HEK293 (cell line): ENCODE results near the gene EVI5L.
A peak's percentile ranks its signal among the peaks of the same experiment; 100 is the strongest.

Source experiments
- CTCF ChIA-PET: fragments of 350-600 bp; formaldehyde crosslinking; extraction: SDS; loops from one replicate; lab custom pipeline; 2021; ENCODE audit warnings: antibody characterized with exemption; lab: Yijun Ruan, JAX
- POLR2A ChIA-PET: fragments of 300-600 bp; formaldehyde crosslinking; extraction: SDS; loops from one replicate; lab custom pipeline; 2020; ENCODE audit warnings: antibody characterized with exemption, inconsistent platforms; lab: Yijun Ruan, JAX
- H3K27ac ChIP-seq: fragments of 200-500 bp; sonication (Bioruptor generic); 2 replicates; pipeline ENCODE4 v1.5.1; 2014; ENCODE audit warnings: low read depth, low read length, control low read depth, inconsistent platforms; ENCODE audit errors: extremely low read depth
- H3K36me3 ChIP-seq, 2 experiments: fragments of 200-500 bp in 1 of 2; sonication (Bioruptor generic) in 1 of 2; 1 replicate in 1 of 2; 2 replicates in 1 of 2; pipeline ENCODE4 v1.5.1; 2014 to 2017; ENCODE audit warnings: inconsistent platforms in 2 of 2, low read length in 2 of 2; ENCODE audit not compliant: control insufficient read depth in 2 of 2, insufficient read depth in 1 of 2
- H3K4me1 ChIP-seq: fragments of 200-500 bp; sonication (Bioruptor generic); 2 replicates; pipeline ENCODE4 v1.5.1; 2014; ENCODE audit warnings: mild to moderate bottlenecking, low read length, inconsistent platforms; ENCODE audit not compliant: control insufficient read depth, insufficient read depth
- H3K4me3 ChIP-seq: 2 replicates; pipeline ENCODE4 v1.5.1; 2011; ENCODE audit warnings: low read depth, mild to moderate bottlenecking, control low read depth, low read length, moderate library complexity
- H3K9me3 ChIP-seq: fragments of 200-500 bp; sonication (Bioruptor generic); 2 replicates; pipeline ENCODE4 v1.5.1; 2014; ENCODE audit warnings: low read depth, low read length, inconsistent platforms; ENCODE audit not compliant: control insufficient read depth, insufficient read depth
- EGR2 ChIP-seq: fragments of 450-650 bp; formaldehyde crosslinking; IDR thresholded peaks from 2 replicates; pipeline ENCODE4 v1.5.1; 2016; ENCODE audit warnings: low read depth, missing biosample characterization, missing genetic modification characterization
- HOXA7 ChIP-seq: sonication (generic); formaldehyde crosslinking; IDR thresholded peaks from 2 replicates; pipeline ENCODE4 v1.8.1; 2022; ENCODE audit warnings: missing genetic modification reagents, borderline replicate concordance
- SALL2 ChIP-seq: fragments of 450-650 bp; formaldehyde crosslinking; IDR thresholded peaks from 2 replicates; pipeline ENCODE4 v1.5.0; 2017; ENCODE audit warnings: missing biosample characterization, mild to moderate bottlenecking, missing genetic modification characterization, borderline replicate concordance
- SCRT1 ChIP-seq: fragments of 450-650 bp; formaldehyde crosslinking; IDR thresholded peaks from 2 replicates; pipeline ENCODE4 v1.5.1; 2016; ENCODE audit warnings: missing biosample characterization, missing genetic modification characterization, borderline replicate concordance
- SCRT2 ChIP-seq: fragments of 450-650 bp; formaldehyde crosslinking; IDR thresholded peaks from 2 replicates; pipeline ENCODE4 v1.5.1; 2016; ENCODE audit warnings: missing biosample characterization, missing genetic modification characterization
- SETDB1 ChIP-seq: IDR thresholded peaks from one replicate; pipeline ENCODE4 v1.6.1; 2017; ENCODE audit warnings: mild to moderate bottlenecking, low read length, moderate library complexity, mixed read lengths; ENCODE audit not compliant: insufficient read length
- ZBTB21 ChIP-seq: fragments of 450-650 bp; formaldehyde crosslinking; IDR thresholded peaks from 2 replicates; pipeline ENCODE4 v1.5.1; 2017; ENCODE audit warnings: missing biosample characterization, missing genetic modification characterization
- ZFHX2 ChIP-seq: fragments of 450-650 bp; formaldehyde crosslinking; conservative IDR thresholded peaks from 2 replicates; pipeline ENCODE4 v1.5.1; 2016; ENCODE audit warnings: missing biosample characterization, missing genetic modification characterization
- ZIC2 ChIP-seq: fragments of 450-650 bp; formaldehyde crosslinking; IDR thresholded peaks from 2 replicates; pipeline ENCODE4 v1.5.1; 2016; ENCODE audit warnings: missing biosample characterization, missing genetic modification characterization
- ZNF138 ChIP-seq: fragments of 450-650 bp; formaldehyde crosslinking; IDR thresholded peaks from 2 replicates; pipeline ENCODE4 v1.5.1; 2016; ENCODE audit warnings: missing biosample characterization, missing genetic modification characterization, borderline replicate concordance
- ZNF169 ChIP-seq: fragments of 450-650 bp; formaldehyde crosslinking; IDR thresholded peaks from 2 replicates; pipeline ENCODE4 v1.5.1; 2016; ENCODE audit warnings: missing biosample characterization, missing genetic modification characterization
- ZNF18 ChIP-seq: fragments of 450-650 bp; formaldehyde crosslinking; IDR thresholded peaks from 2 replicates; pipeline ENCODE4 v1.5.1; 2016; ENCODE audit warnings: missing biosample characterization, missing genetic modification characterization
- ZNF2 ChIP-seq: fragments of 450-650 bp; formaldehyde crosslinking; IDR thresholded peaks from 2 replicates; pipeline ENCODE4 v1.5.1; 2016; ENCODE audit warnings: missing biosample characterization, missing genetic modification characterization
- ZNF202 ChIP-seq: fragments of 450-650 bp; formaldehyde crosslinking; IDR thresholded peaks from 2 replicates; pipeline ENCODE4 v1.5.1; 2016; ENCODE audit warnings: missing biosample characterization, missing genetic modification characterization, borderline replicate concordance
- ZNF214 ChIP-seq: fragments of 450-650 bp; formaldehyde crosslinking; IDR thresholded peaks from 2 replicates; pipeline ENCODE4 v1.5.1; 2017; ENCODE audit warnings: missing biosample characterization, mild to moderate bottlenecking, missing genetic modification characterization, borderline replicate concordance
- ZNF248 ChIP-seq: fragments of 450-650 bp; formaldehyde crosslinking; IDR thresholded peaks from 2 replicates; pipeline ENCODE4 v1.5.1; 2017; ENCODE audit warnings: missing biosample characterization, missing genetic modification characterization
- ZNF280C ChIP-seq: fragments of 450-650 bp; formaldehyde crosslinking; IDR thresholded peaks from 2 replicates; pipeline ENCODE4 v1.5.1; 2016; ENCODE audit warnings: missing biosample characterization, missing genetic modification characterization
- ZNF302 ChIP-seq: fragments of 450-650 bp; formaldehyde crosslinking; IDR thresholded peaks from 2 replicates; pipeline ENCODE4 v1.5.1; 2016; ENCODE audit warnings: missing biosample characterization, missing genetic modification characterization, low read depth
- ZNF354C ChIP-seq: fragments of 450-650 bp; formaldehyde crosslinking; IDR thresholded peaks from 2 replicates; pipeline ENCODE4 v1.5.1; 2016; ENCODE audit warnings: missing biosample characterization, missing genetic modification characterization, low read depth, borderline replicate concordance
- ZNF433 ChIP-seq: fragments of 450-650 bp; formaldehyde crosslinking; IDR thresholded peaks from 2 replicates; pipeline ENCODE4 v1.5.1; 2016; ENCODE audit warnings: missing biosample characterization, missing genetic modification characterization, low read depth
- ZNF501 ChIP-seq: fragments of 450-650 bp; formaldehyde crosslinking; IDR thresholded peaks from 2 replicates; pipeline ENCODE4 v1.5.1; 2016; ENCODE audit warnings: missing biosample characterization, missing genetic modification characterization
- ZNF529 ChIP-seq: fragments of 450-650 bp; formaldehyde crosslinking; IDR thresholded peaks from 2 replicates; pipeline ENCODE4 v1.5.1; 2017; ENCODE audit warnings: missing genetic modification characterization, missing biosample characterization; ENCODE audit not compliant: insufficient replicate concordance
- ZNF544 ChIP-seq: fragments of 450-650 bp; formaldehyde crosslinking; IDR thresholded peaks from 2 replicates; pipeline ENCODE4 v1.5.0; 2017; ENCODE audit warnings: missing biosample characterization, missing genetic modification characterization
- ZNF571 ChIP-seq: fragments of 450-650 bp; formaldehyde crosslinking; IDR thresholded peaks from 2 replicates; pipeline ENCODE4 v1.5.0; 2017; ENCODE audit warnings: missing biosample characterization, missing genetic modification characterization
- ZNF596 ChIP-seq: fragments of 450-650 bp; IDR thresholded peaks from 2 replicates; pipeline ENCODE4 v1.5.0; 2018; ENCODE audit warnings: missing biosample characterization, mild to moderate bottlenecking, missing genetic modification characterization, moderate library complexity
- ZNF600 ChIP-seq: fragments of 450-650 bp; formaldehyde crosslinking; IDR thresholded peaks from 2 replicates; pipeline ENCODE4 v1.5.1; 2016; ENCODE audit warnings: missing biosample characterization, missing genetic modification characterization
- ZNF843 ChIP-seq: fragments of 450-650 bp; formaldehyde crosslinking; IDR thresholded peaks from 2 replicates; pipeline ENCODE4 v1.5.1; 2016; ENCODE audit warnings: missing biosample characterization, missing genetic modification characterization
- TF ChIP-seq, protein P1 (sequence below): fragments of 450-650 bp; formaldehyde crosslinking; IDR thresholded peaks from 2 replicates; pipeline ENCODE4 v1.5.1; 2016; ENCODE audit warnings: missing biosample characterization, missing genetic modification characterization
- TF ChIP-seq, protein P2 (sequence below): fragments of 450-650 bp; formaldehyde crosslinking; IDR thresholded peaks from 2 replicates; pipeline ENCODE4 v1.5.1; 2016; ENCODE audit warnings: missing biosample characterization, missing genetic modification characterization

EVI5L gene

GRCh38 chr19:7897292-7897691, 67.3 kb downstream of the EVI5L start:
- Histone ChIP-seq H3K4me1 (no peaks in the 10 kb centered on the region), H3K9me3 (no peaks in the 10 kb centered on the region), H3K27ac (no peak overlapping the region), H3K36me3 (peaks cover 3 to 34% of the 10 kb centered on the region in 2 experiments; a peak in 2 of 3 replicates), H3K4me3 (no peak overlapping the region)
- ChIA-PET CTCF (interaction anchor here (0.6 kb wide), 2 partner anchors 45 to 73 kb away, joined by 3 to 4 read pairs; no protein-coding TSS in a partner anchor), POLR2A (interaction anchor here (0.7 to 1.9 kb wide), 3 partner anchors 9 to 23 kb away, joined by 3 to 8 read pairs (median 5); partner anchors contain the start of genes LRRC8E and SNAPC2)
- TF ChIP-seq ZNF501 (tag by site-specific recombination) = no peak
- no peak for TF ChIP-seq ZNF248 (tag by site-specific recombination)
- TF ChIP-seq SALL2 = no peak
- TF ChIP-seq ZBTB21 (tag by site-specific recombination) = no peak
- no peak for TF ChIP-seq SCRT1 (tag by site-specific recombination)
- TF ChIP-seq ZFHX2 (tag by site-specific recombination) = 0 out of 2 replicates have a peak, but pooled peaks have one; percentile 6
- peak; percentile 47; the same call in 1 of the 2 replicates for TF ChIP-seq EGR2 (tag by site-specific recombination)
- TF ChIP-seq, protein P1, sequence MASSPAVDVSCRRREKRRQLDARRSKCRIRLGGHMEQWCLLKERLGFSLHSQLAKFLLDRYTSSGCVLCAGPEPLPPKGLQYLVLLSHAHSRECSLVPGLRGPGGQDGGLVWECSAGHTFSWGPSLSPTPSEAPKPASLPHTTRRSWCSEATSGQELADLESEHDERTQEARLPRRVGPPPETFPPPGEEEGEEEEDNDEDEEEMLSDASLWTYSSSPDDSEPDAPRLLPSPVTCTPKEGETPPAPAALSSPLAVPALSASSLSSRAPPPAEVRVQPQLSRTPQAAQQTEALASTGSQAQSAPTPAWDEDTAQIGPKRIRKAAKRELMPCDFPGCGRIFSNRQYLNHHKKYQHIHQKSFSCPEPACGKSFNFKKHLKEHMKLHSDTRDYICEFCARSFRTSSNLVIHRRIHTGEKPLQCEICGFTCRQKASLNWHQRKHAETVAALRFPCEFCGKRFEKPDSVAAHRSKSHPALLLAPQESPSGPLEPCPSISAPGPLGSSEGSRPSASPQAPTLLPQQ (tag by site-specific recombination) = no peak
- TF ChIP-seq ZNF433 (tag by site-specific recombination) = no peak
- TF ChIP-seq ZNF214 (tag by site-specific recombination) = no peak

DNA sequence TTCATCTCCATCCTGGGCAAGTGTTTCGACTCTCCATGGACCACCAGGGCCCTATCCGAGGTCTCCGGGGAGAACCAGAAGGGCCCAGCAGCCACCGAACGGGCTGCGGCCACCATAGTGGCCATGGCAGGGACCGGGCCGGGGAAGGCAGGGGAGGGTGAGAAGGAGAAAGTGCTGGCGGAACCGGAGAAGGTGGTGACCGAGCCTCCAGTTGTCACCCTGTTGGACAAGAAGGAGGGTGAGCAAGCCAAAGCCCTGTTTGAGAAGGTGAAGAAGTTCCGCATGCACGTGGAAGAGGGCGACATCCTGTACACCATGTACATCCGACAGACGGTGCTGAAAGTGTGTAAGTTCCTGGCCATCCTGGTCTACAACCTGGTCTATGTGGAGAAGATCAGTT, 68.9 kb downstream of the EVI5L start:
- H3K4me1 ChIP-seq = no peaks in the 10 kb centered on the region
- CTCF ChIA-PET = interaction anchor here (0.7 to 2.1 kb wide), 4 partner anchors 11 to 30 kb away, joined by 3 to 6 read pairs (median 4); partner anchors contain the start of gene PRR36
- TF ChIP-seq ZNF571 (tag by site-specific recombination) = no peak
- TF ChIP-seq, protein P2, sequence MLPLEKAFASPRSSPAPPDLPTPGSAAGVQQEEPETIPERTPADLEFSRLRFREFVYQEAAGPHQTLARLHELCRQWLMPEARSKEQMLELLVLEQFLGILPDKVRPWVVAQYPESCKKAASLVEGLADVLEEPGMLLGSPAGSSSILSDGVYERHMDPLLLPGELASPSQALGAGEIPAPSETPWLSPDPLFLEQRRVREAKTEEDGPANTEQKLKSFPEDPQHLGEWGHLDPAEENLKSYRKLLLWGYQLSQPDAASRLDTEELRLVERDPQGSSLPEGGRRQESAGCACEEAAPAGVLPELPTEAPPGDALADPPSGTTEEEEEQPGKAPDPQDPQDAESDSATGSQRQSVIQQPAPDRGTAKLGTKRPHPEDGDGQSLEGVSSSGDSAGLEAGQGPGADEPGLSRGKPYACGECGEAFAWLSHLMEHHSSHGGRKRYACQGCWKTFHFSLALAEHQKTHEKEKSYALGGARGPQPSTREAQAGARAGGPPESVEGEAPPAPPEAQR = no peak
- TF ChIP-seq ZNF843 (tag by site-specific recombination) = no peak
- no peak for TF ChIP-seq ZNF354C (tag by site-specific recombination)
- no peak for TF ChIP-seq ZNF600 (tag by site-specific recombination)
- no peak for TF ChIP-seq ZNF280C (tag by site-specific recombination)
- TF ChIP-seq ZNF202 (tag by site-specific recombination) = no peak
- TF ChIP-seq ZNF596 (tag by site-specific recombination) = no peak
- no peak for TF ChIP-seq ZNF544 (tag by site-specific recombination)
- TF ChIP-seq SETDB1 = no peak
- TF ChIP-seq SCRT2 (tag by site-specific recombination) = no peak
- TF ChIP-seq ZNF529 (tag by site-specific recombination) = no peak
- no peak for TF ChIP-seq ZNF169 (tag by site-specific recombination)
- no peak for TF ChIP-seq ZNF302
- TF ChIP-seq ZNF2 (tag by site-specific recombination) = no peak
- TF ChIP-seq HOXA7 (CRISPR knock-in tag) = no peak
- TF ChIP-seq ZNF138 (tag by site-specific recombination) = no peak
- no peak for TF ChIP-seq ZNF18 (tag by site-specific recombination)
- TF ChIP-seq ZIC2 (tag by site-specific recombination) = no peak
- H3K27ac ChIP-seq = no peak overlapping the region
- peaks cover 3 to 34% of the 10 kb centered on the region in 2 experiments; a peak in 2 of 3 replicates for H3K36me3 ChIP-seq
- H3K9me3 ChIP-seq = no peaks in the 10 kb centered on the region
- no peak overlapping the region for H3K4me3 ChIP-seq
- POLR2A ChIA-PET = interaction anchor here (0.9 to 1.9 kb wide), 3 partner anchors 10 to 21 kb away, joined by 3 to 8 read pairs (median 5); partner anchors contain the start of genes LRRC8E and SNAPC2
